Memory B cell (primary cell): ENCODE results near the gene FGF12.

Source experiments
- ATAC-seq: fragments of 150-1000 bp; cut with Tn5 transposase; 2 replicates; pipeline ENCODE4 v1.10.0; 2021; ENCODE audit warnings: low read depth, mild to moderate bottlenecking, moderate library complexity
- DNase-seq, 2 donors: peaks; one replicate each; pipeline ENCODE4 v3.0.0; 2022; ENCODE audit warnings: low spot score in 2 of 2
- H3K27ac Mint-ChIP-seq: one replicate; pipeline ENCODE4 v1.8.0; 2022; ENCODE audit warnings: mild to moderate bottlenecking, moderate library complexity, mixed read lengths
- H3K27me3 Mint-ChIP-seq: one replicate; pipeline ENCODE4 v1.8.0; 2022; ENCODE audit warnings: mixed read lengths
- H3K36me3 Mint-ChIP-seq: one replicate; pipeline ENCODE4 v1.8.0; 2022; ENCODE audit warnings: mild to moderate bottlenecking, mixed read lengths
- H3K4me1 Mint-ChIP-seq: one replicate; pipeline ENCODE4 v1.8.0; 2022; ENCODE audit warnings: mixed read lengths
- H3K4me3 Mint-ChIP-seq: one replicate; pipeline ENCODE4 v1.8.0; 2022; ENCODE audit warnings: mild to moderate bottlenecking, moderate library complexity, mixed read lengths
- H3K9me3 Mint-ChIP-seq: one replicate; pipeline ENCODE4 v1.8.0; 2022; ENCODE audit warnings: mixed read lengths

The FGF12 gene

DNA sequence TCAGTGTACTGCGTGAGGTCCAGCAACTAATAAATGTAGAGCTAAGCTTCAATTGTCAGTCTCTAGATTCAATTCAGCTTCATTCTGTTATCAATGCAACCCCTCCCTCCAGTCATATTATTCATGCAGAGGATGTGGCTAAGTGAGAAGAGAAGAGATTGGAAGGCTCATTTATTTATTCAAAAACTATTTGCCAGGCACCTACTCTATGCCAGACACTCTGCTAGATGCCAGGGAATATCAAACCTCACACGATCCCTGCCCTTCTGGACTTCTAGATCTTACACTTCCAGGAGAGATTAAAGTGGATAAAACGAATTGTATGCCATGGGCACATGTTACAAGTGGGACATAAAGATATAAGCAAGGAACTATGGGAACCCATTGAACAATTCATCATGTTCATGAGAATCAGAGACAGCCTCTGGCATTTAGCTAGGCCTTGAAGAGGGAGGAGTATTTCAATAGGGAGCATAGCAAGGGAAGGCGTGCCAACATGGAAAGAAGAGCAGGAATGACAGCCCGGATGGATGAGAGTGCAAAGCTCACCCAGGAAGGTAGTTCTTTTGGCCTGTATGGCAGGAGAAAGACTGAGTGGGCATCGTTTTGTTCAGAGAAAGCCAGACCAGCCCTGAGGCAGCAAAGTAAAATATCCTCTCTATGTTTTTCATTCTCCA, 75.4 kb downstream of the FGF12 start:
- Mint-ChIP-seq H3K27ac (no peak overlapping the region), H3K27me3 (peaks cover 6% of the 10 kb centered on the region), H3K36me3 (no peaks in the 10 kb centered on the region), H3K4me3 (no peak overlapping the region), H3K4me1 (no peaks in the 10 kb centered on the region), H3K9me3 (no peaks in the 10 kb centered on the region)
- DNase-seq (no peak), ATAC-seq (no peak)

- Mint-ChIP-seq H3K9me3 (no peaks in the 10 kb centered on the region), H3K4me3 (no peak overlapping the region), H3K4me1 (no peaks in the 10 kb centered on the region), H3K27ac (no peak overlapping the region), H3K36me3 (no peaks in the 10 kb centered on the region), H3K27me3 (peaks cover 5% of the 10 kb centered on the region)
- ATAC-seq (no peak), DNase-seq (no peak)
Observed at GRCh38 chr3:192645437-192645836, 81.9 kb downstream of the FGF12 start.

- H3K4me3 Mint-ChIP-seq, result no peak overlapping the region
- no peaks in the 10 kb centered on the region for H3K4me1 Mint-ChIP-seq
- DNase-seq (no peak), ATAC-seq (no peak)
- H3K36me3 Mint-ChIP-seq, result no peaks in the 10 kb centered on the region
- no peak overlapping the region for H3K27ac Mint-ChIP-seq
- no peaks in the 10 kb centered on the region for H3K9me3 Mint-ChIP-seq
- H3K27me3 Mint-ChIP-seq, result peaks cover 5% of the 10 kb centered on the region
Observed at GRCh38 chr3:192642651-192643050, 84.7 kb downstream of the FGF12 start.

DNA sequence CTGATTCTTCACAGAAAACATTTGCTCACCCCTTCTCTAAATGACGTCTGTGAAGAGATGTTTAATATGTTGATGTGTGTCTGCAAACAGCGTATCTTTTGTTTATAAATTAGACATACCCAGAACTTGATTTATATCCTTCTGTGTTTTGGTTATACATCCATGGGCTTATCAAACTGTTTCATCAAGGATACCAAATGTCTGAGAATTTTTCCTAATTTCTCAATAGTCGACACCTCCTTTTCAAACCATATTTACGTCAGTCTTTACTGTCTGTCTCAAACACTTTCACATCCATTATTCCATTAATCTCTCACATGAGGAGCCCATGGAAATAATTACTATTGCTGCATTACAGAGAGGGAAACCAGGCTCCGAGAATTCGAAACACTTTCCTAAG, 85.4 kb downstream of the FGF12 start:
- Mint-ChIP-seq H3K9me3 (no peaks in the 10 kb centered on the region), H3K27me3 (peaks cover 5% of the 10 kb centered on the region), H3K27ac (no peak overlapping the region), H3K4me1 (no peaks in the 10 kb centered on the region), H3K4me3 (no peak overlapping the region), H3K36me3 (no peaks in the 10 kb centered on the region)
- ATAC-seq (no peak), DNase-seq (no peak)

DNA sequence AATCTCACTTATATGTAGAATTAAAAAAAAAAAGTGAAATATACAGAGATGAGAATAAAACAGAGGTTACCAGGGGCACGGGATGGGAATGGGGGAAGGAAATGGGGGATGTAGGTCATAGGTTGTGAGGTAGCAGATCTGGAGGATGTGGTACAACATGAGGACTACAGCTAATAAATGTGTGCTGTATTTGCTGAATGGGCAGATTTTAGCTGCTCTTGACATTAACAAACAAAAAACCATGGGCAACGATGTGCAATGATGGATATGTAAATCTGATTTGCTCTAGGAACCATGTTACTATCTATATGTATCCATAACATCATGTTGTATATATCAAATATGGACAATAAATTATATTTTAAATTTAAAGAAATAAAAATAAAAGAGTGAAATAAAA, 87.4 kb downstream of the FGF12 start:
- Mint-ChIP-seq H3K36me3 (no peaks in the 10 kb centered on the region), H3K9me3 (no peaks in the 10 kb centered on the region), H3K4me3 (no peak overlapping the region), H3K27ac (no peak overlapping the region), H3K27me3 (peaks cover 9% of the 10 kb centered on the region), H3K4me1 (no peaks in the 10 kb centered on the region)
- DNase-seq (no peak), ATAC-seq (no peak)

GRCh38 chr3:192637803-192638202, 89.5 kb downstream of the FGF12 start:
- no peaks in the 10 kb centered on the region for H3K9me3 Mint-ChIP-seq
- H3K27me3 Mint-ChIP-seq, result peaks cover 7% of the 10 kb centered on the region
- no peak overlapping the region for H3K27ac Mint-ChIP-seq
- no peaks in the 10 kb centered on the region for H3K36me3 Mint-ChIP-seq
- no peaks in the 10 kb centered on the region for H3K4me1 Mint-ChIP-seq
- ATAC-seq (no peak), DNase-seq (no peak)
- no peak overlapping the region for H3K4me3 Mint-ChIP-seq

DNA sequence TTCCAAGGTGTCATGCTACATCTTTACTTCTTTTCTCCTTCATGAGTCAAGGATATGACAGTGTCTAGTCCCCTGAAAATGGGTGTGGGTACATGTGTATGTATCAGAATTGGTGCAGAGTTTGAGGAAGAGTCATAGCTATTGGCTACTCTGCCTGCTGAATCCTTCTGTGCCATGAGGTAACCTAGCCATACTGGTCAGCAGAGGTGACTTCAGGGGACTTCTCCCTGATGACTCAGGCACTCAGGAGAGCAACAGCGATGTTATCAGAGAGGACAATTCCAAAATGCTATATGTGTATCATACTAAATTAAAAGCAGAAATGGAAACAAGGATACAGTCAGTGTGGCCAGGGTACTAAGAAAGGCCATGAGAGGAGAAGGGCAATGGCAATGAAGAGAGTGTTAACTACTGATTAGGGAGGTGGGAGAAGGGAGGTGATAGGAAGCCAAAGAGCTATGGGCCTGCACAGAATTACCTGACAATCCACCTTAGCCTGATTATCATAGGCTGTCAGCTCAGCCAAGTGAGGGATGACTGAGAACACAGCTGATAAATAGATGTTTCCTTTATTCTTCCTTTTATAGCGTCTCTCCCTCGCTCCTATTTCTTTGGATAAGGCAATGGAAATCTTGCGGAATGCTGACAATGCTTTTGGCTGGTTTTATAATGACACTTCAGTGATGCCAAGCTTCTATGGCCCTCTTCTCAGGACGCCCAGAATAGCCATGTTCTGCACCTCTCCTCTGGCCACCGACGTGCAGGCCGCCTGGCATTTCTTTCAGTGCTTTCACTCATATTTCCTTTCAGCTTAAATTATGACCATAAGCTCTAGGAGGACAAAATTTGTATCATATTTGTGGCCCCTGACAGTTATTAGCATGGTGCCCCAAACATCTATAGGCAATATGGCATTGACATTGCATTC, 90.6 kb downstream of the FGF12 start:
- ATAC-seq, result no peak
- DNase-seq, result no peak
- Mint-ChIP-seq H3K27ac (no peak overlapping the region), H3K4me1 (no peaks in the 10 kb centered on the region), H3K27me3 (peaks cover 6% of the 10 kb centered on the region), H3K36me3 (no peaks in the 10 kb centered on the region), H3K4me3 (no peak overlapping the region), H3K9me3 (no peaks in the 10 kb centered on the region)

GRCh38 chr3:192629429-192629828, 97.9 kb downstream of the FGF12 start:
- no peak overlapping the region for H3K27ac Mint-ChIP-seq
- ATAC-seq (no peak), DNase-seq (no peak)
- no peak overlapping the region for H3K4me3 Mint-ChIP-seq
- H3K9me3 Mint-ChIP-seq, result no peaks in the 10 kb centered on the region
- peaks cover 5% of the 10 kb centered on the region for H3K27me3 Mint-ChIP-seq
- peaks cover 3% of the 10 kb centered on the region for H3K4me1 Mint-ChIP-seq
- H3K36me3 Mint-ChIP-seq, result peaks cover 3% of the 10 kb centered on the region

- H3K27ac Mint-ChIP-seq, result no peak overlapping the region
- ATAC-seq (no peak), DNase-seq (no peak)
- H3K27me3 Mint-ChIP-seq, result peaks cover 11% of the 10 kb centered on the region
- no peaks in the 10 kb centered on the region for H3K36me3 Mint-ChIP-seq
- H3K4me1 Mint-ChIP-seq, result no peaks in the 10 kb centered on the region
- no peaks in the 10 kb centered on the region for H3K9me3 Mint-ChIP-seq
- no peak overlapping the region for H3K4me3 Mint-ChIP-seq
Observed at GRCh38 chr3:192621909-192622308, 105.4 kb downstream of the FGF12 start.

GRCh38 chr3:192620275-192620674, 107.1 kb downstream of the FGF12 start:
- Mint-ChIP-seq H3K27ac (no peak overlapping the region), H3K4me3 (no peak overlapping the region), H3K36me3 (no peaks in the 10 kb centered on the region), H3K4me1 (no peaks in the 10 kb centered on the region), H3K9me3 (no peaks in the 10 kb centered on the region), H3K27me3 (peaks cover 14% of the 10 kb centered on the region)
- no peak for DNase-seq
- no peak for ATAC-seq

- H3K4me3 Mint-ChIP-seq, result no peak overlapping the region
- no peaks in the 10 kb centered on the region for H3K36me3 Mint-ChIP-seq
- peaks cover 2% of the 10 kb centered on the region for H3K27me3 Mint-ChIP-seq
- no peaks in the 10 kb centered on the region for H3K4me1 Mint-ChIP-seq
- no peaks in the 10 kb centered on the region for H3K9me3 Mint-ChIP-seq
- ATAC-seq (no peak), DNase-seq (no peak)
- no peak overlapping the region for H3K27ac Mint-ChIP-seq
Observed at GRCh38 chr3:192611411-192611810, 115.9 kb downstream of the FGF12 start.

GRCh38 chr3:192608726-192609600, 118.4 kb downstream of the FGF12 start:
- no peaks in the 10 kb centered on the region for H3K9me3 Mint-ChIP-seq
- H3K4me3 Mint-ChIP-seq, result no peak overlapping the region
- no peak overlapping the region for H3K27ac Mint-ChIP-seq
- no peaks in the 10 kb centered on the region for H3K27me3 Mint-ChIP-seq
- no peaks in the 10 kb centered on the region for H3K4me1 Mint-ChIP-seq
- DNase-seq (no peak), ATAC-seq (no peak)
- no peaks in the 10 kb centered on the region for H3K36me3 Mint-ChIP-seq

DNA sequence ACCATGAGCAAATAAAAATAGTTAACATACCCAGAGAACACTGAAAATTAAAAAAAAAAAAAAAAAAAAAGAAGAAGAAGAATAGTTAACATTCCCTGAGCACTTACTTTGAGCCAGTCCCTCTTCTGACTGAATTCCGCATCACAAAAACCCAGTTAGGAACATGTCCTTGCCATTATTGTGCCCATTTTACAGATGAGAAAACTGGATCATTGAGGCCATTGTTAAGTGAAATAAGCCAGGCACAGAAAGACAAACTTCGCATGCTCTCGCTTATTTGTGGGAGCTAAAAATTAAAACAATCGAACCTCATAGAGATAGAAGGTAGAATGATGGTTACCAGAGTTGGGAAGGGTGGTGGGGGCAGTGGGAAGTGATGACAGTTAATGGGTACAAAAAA, 119.5 kb downstream of the FGF12 start:
- H3K36me3 Mint-ChIP-seq, result no peaks in the 10 kb centered on the region
- H3K4me3 Mint-ChIP-seq, result no peak overlapping the region
- H3K9me3 Mint-ChIP-seq, result peaks cover 3% of the 10 kb centered on the region
- H3K27ac Mint-ChIP-seq, result no peak overlapping the region
- no peaks in the 10 kb centered on the region for H3K27me3 Mint-ChIP-seq
- no peak for DNase-seq
- no peak for ATAC-seq
- no peaks in the 10 kb centered on the region for H3K4me1 Mint-ChIP-seq

- ATAC-seq (no peak), DNase-seq (no peak)
- Mint-ChIP-seq H3K27ac (no peak overlapping the region), H3K27me3 (peaks cover 6% of the 10 kb centered on the region), H3K9me3 (peaks cover 5% of the 10 kb centered on the region), H3K4me1 (no peaks in the 10 kb centered on the region), H3K4me3 (no peak overlapping the region), H3K36me3 (no peaks in the 10 kb centered on the region)
Observed at GRCh38 chr3:192597913-192598312, 129.4 kb downstream of the FGF12 start.
